HG03565 (cell line): ENCODE data around the gene PLAAT1.

Source experiments
- ATAC-seq: cut with Tn5 transposase; IDR thresholded peaks from one replicate; pipeline ENCODE4 v1.9.1; 2021; ENCODE audit warnings: mild to moderate bottlenecking, moderate library complexity; ENCODE audit not compliant: unreplicated experiment

Gene PLAAT1

GRCh38 chr3:193240850-193241706, at the start of gene PLAAT1:
Gene PLAAT1, plus strand, starts transcription at chr3:193241222. Its CDS starts 14,429 bp downstream, at chr3:193255651.
- peak; percentile 78 for ATAC-seq

GRCh38 chr3:193194371-193194770, 46.7 kb upstream of the PLAAT1 start:
- no peak for ATAC-seq

GRCh38 chr3:193196746-193197145, 44.3 kb upstream of the PLAAT1 start:
- no peak for ATAC-seq

GRCh38 chr3:193207290-193208273, 33.4 kb upstream of the PLAAT1 start:
- no peak for ATAC-seq

GRCh38 chr3:193210618-193211017, 30.4 kb upstream of the PLAAT1 start:
- ATAC-seq: no peak

GRCh38 chr3:193211173-193211572, 29.8 kb upstream of the PLAAT1 start:
- ATAC-seq: no peak

GRCh38 chr3:193211984-193212383, 29.0 kb upstream of the PLAAT1 start:
- no peak for ATAC-seq

- ATAC-seq: no peak
Observed at GRCh38 chr3:193212844-193213243, 28.2 kb upstream of the PLAAT1 start.

- no peak for ATAC-seq
Observed at GRCh38 chr3:193214445-193214844, 26.6 kb upstream of the PLAAT1 start.

GRCh38 chr3:193225302-193226125, 15.5 kb upstream of the PLAAT1 start:
- no peak for ATAC-seq

GRCh38 chr3:193228206-193228605, 12.8 kb upstream of the PLAAT1 start:
- no peak for ATAC-seq

- ATAC-seq: no peak
Observed at GRCh38 chr3:193229851-193230420, 11.1 kb upstream of the PLAAT1 start.

GRCh38 chr3:193230610-193231009, 10.4 kb upstream of the PLAAT1 start:
- ATAC-seq: no peak

GRCh38 chr3:193231201-193231600, 9.8 kb upstream of the PLAAT1 start:
- ATAC-seq: no peak

- ATAC-seq: no peak
Observed at GRCh38 chr3:193236599-193236998, 4.4 kb upstream of the PLAAT1 start.

- no peak for ATAC-seq
Observed at GRCh38 chr3:193237030-193237429, 4.0 kb upstream of the PLAAT1 start.

GRCh38 chr3:193240436-193240849, 579 bp upstream of the PLAAT1 start:
- no peak for ATAC-seq

- no peak for ATAC-seq
Observed at GRCh38 chr3:193241716-193242115, 694 bp downstream of the PLAAT1 start.

GRCh38 chr3:193243571-193243970, 2.5 kb downstream of the PLAAT1 start:
- no peak for ATAC-seq

GRCh38 chr3:193248848-193249468, 7.9 kb downstream of the PLAAT1 start:
- ATAC-seq: no peak
